Stimulated activated CD8-positive, alpha-beta memory T cell treated with anti-CD3 and anti-CD28 coated beads, Interleukin-12 subunit alpha, Interleukin-12 subunit beta, amount 100 ng/mL, for 1 hour (primary cell): ENCODE measurements around the gene STXBP5L.
"Not testable (repeated sequence)": the region's sequence is repeated elsewhere in the genome, so short reads cannot be mapped to it uniquely, and the experiment has no call there.

Experiments
- DNase-seq: peaks from one replicate; pipeline ENCODE4 v3.0.0-alpha.2; 2020; ENCODE audit warnings: low read depth

Gene STXBP5L

GRCh38 chr3:121018917-121019321, 110.9 kb downstream of the STXBP5L start:
- no peak for DNase-seq

DNA sequence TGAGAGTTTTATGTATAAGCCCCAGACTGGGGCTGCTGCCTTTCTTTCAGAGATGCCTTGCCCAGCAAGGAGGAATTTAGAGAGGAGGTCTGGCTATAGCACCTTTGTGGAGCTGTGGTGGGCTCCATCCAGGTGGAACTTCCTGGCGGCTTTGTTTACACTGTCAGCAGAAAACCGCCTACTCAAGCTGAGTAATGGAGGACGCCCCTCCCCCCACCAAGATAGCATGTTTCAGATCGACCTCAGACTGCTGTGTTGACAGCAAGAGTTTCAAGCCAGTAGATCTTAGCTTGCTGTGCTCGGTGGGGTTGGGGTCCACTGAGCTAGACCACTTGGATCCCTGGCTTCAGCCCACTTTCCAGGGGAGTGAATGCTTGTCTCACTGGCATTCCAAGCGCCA, 155.6 kb downstream of the STXBP5L start:
- DNase-seq: no peak

GRCh38 chr3:121064121-121064520, 156.1 kb downstream of the STXBP5L start:
- DNase-seq: no peak

GRCh38 chr3:121072133-121072532, 164.1 kb downstream of the STXBP5L start:
- DNase-seq: no peak

GRCh38 chr3:121073011-121073410, 165.0 kb downstream of the STXBP5L start:
- no peak for DNase-seq

- no peak for DNase-seq
These were observed 167.2 kb downstream of the STXBP5L start for GRCh38 chr3:121075191-121075590.

- not testable (repeated sequence) for DNase-seq
These were observed 170.5 kb downstream of the STXBP5L start for GRCh38 chr3:121078378-121079101.

GRCh38 chr3:121096953-121097352, 188.9 kb downstream of the STXBP5L start:
- no peak for DNase-seq

GRCh38 chr3:121111086-121111485, 203.1 kb downstream of the STXBP5L start:
- DNase-seq: not testable (repeated sequence)

GRCh38 chr3:121111914-121112612, 204.1 kb downstream of the STXBP5L start:
- DNase-seq: no peak

- no peak for DNase-seq
These were observed 218.2 kb downstream of the STXBP5L start for GRCh38 chr3:121126033-121126706.

- no peak for DNase-seq
These were observed 218.7 kb downstream of the STXBP5L start for GRCh38 chr3:121126707-121127035.

DNA sequence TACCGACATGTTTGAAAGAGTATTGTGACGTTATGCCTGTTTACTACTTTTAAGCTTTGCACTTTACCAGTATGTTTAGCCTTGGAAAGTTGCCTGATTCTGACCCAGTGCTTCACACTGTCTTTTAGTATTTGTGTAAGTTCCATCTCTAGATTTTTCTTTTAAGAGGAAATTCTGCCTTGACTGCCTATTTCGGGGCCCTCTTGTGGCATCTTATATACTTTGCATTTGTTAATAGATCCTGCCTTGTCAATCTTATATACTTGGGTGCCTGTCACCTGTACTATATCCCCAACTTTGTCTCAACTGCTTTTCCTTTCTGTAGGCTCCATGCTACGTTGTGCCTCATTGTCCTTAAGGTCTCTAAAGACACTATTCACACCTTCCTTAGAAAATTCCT, 244.6 kb downstream of the STXBP5L start:
- DNase-seq: no peak

GRCh38 chr3:121153851-121154250, 245.8 kb downstream of the STXBP5L start:
- no peak for DNase-seq

GRCh38 chr3:121155028-121155427, 247.0 kb downstream of the STXBP5L start:
- DNase-seq: no peak

GRCh38 chr3:121165397-121165837, 257.4 kb downstream of the STXBP5L start:
- DNase-seq: no peak

- DNase-seq: no peak
These were observed 259.6 kb downstream of the STXBP5L start for GRCh38 chr3:121167374-121168139.

- no peak for DNase-seq
These were observed 267.1 kb downstream of the STXBP5L start for GRCh38 chr3:121175083-121175482.

DNA sequence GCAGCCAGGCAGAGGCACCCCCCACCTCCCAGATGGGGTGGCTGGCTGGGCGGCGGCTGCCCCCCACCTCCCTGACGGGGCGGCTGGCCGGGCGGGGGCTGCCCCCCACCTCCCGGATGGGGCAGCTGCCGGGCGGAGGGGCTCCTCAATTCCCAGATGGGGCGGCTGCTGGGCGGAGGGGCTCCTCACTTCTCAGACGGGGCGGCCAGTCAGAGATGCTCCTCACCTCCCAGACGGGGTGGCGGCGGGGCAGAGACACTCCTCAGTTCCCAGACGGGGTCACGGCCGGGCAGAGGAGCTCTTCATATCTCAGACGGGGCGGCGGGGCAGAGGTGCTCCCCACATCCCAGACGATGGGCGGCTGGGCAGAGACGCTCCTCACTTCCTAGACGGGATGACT, 282.6 kb downstream of the STXBP5L start:
- not testable (repeated sequence) for DNase-seq

GRCh38 chr3:121202573-121202972, 294.6 kb downstream of the STXBP5L start:
- DNase-seq: no peak

GRCh38 chr3:121223116-121223515, 315.1 kb downstream of the STXBP5L start:
- no peak for DNase-seq

GRCh38 chr3:121228971-121229370, 321.0 kb downstream of the STXBP5L start:
- no peak for DNase-seq
